CD4-positive, alpha-beta T cell treated with Interleukin-10 for 1 hour (primary cell): ENCODE measurements around the gene CERS6.

Experiments
- DNase-seq: peaks from one replicate; pipeline ENCODE4 v3.0.0-alpha.2; 2020

The CERS6 gene

GRCh38 chr2:168503901-168504300 lies 47.8 kb downstream of the CERS6 start:
- no peak for DNase-seq

GRCh38 chr2:168504323-168504722 lies 48.3 kb downstream of the CERS6 start:
- DNase-seq = no peak

GRCh38 chr2:168510125-168510756 lies 54.2 kb downstream of the CERS6 start:
- no peak for DNase-seq

GRCh38 chr2:168514692-168515091 lies 58.6 kb downstream of the CERS6 start:
- DNase-seq = no peak

GRCh38 chr2:168515502-168515901 lies 59.4 kb downstream of the CERS6 start:
- no peak for DNase-seq

GRCh38 chr2:168517816-168518215 lies 61.7 kb downstream of the CERS6 start:
- no peak for DNase-seq

GRCh38 chr2:168518555-168519066 lies 62.5 kb downstream of the CERS6 start:
- no peak for DNase-seq

- DNase-seq = no peak
Measured at GRCh38 chr2:168519534-168520308, 63.6 kb downstream of the CERS6 start.

GRCh38 chr2:168521053-168521741 lies 65.1 kb downstream of the CERS6 start:
- DNase-seq = no peak

GRCh38 chr2:168522446-168522845 lies 66.4 kb downstream of the CERS6 start:
- no peak for DNase-seq

- no peak for DNase-seq
Measured at GRCh38 chr2:168524005-168524404, 67.9 kb downstream of the CERS6 start.

GRCh38 chr2:168525020-168525419 lies 68.9 kb downstream of the CERS6 start:
- DNase-seq = no peak

- DNase-seq = no peak
Measured at GRCh38 chr2:168525716-168526446, 69.8 kb downstream of the CERS6 start.

- no peak for DNase-seq
Measured at GRCh38 chr2:168526641-168527040, 70.6 kb downstream of the CERS6 start.

GRCh38 chr2:168528016-168528415 lies 71.9 kb downstream of the CERS6 start:
- no peak for DNase-seq

GRCh38 chr2:168528469-168528868 lies 72.4 kb downstream of the CERS6 start:
- no peak for DNase-seq

GRCh38 chr2:168529054-168529833 lies 73.2 kb downstream of the CERS6 start:
- DNase-seq = no peak

- DNase-seq = no peak
Measured at GRCh38 chr2:168529900-168530561, 74.0 kb downstream of the CERS6 start.

GRCh38 chr2:168530982-168531622 lies 75.0 kb downstream of the CERS6 start:
- DNase-seq = no peak

- DNase-seq = no peak
Measured at GRCh38 chr2:168534926-168535325, 78.9 kb downstream of the CERS6 start.

- DNase-seq = no peak
Measured at GRCh38 chr2:168536925-168537466, 80.9 kb downstream of the CERS6 start.
